Memory B cell (primary cell): Measurements from ENCODE around the gene TTC28.
"Not testable (repeated sequence)": the region's sequence is repeated elsewhere in the genome, so short reads cannot be mapped to it uniquely, and the experiment has no call there.

ENCODE experiments used
- ATAC-seq: fragments of 150-1000 bp; cut with Tn5 transposase; 2 replicates; pipeline ENCODE4 v1.10.0; 2021; ENCODE audit warnings: low read depth, mild to moderate bottlenecking, moderate library complexity
- DNase-seq, 2 donors: peaks; one replicate each; pipeline ENCODE4 v3.0.0; 2022; ENCODE audit warnings: low spot score in 2 of 2
- H3K27ac Mint-ChIP-seq: one replicate; pipeline ENCODE4 v1.8.0; 2022; ENCODE audit warnings: mild to moderate bottlenecking, moderate library complexity, mixed read lengths
- H3K27me3 Mint-ChIP-seq: one replicate; pipeline ENCODE4 v1.8.0; 2022; ENCODE audit warnings: mixed read lengths
- H3K36me3 Mint-ChIP-seq: one replicate; pipeline ENCODE4 v1.8.0; 2022; ENCODE audit warnings: mild to moderate bottlenecking, mixed read lengths
- H3K4me1 Mint-ChIP-seq: one replicate; pipeline ENCODE4 v1.8.0; 2022; ENCODE audit warnings: mixed read lengths
- H3K4me3 Mint-ChIP-seq: one replicate; pipeline ENCODE4 v1.8.0; 2022; ENCODE audit warnings: mild to moderate bottlenecking, moderate library complexity, mixed read lengths
- H3K9me3 Mint-ChIP-seq: one replicate; pipeline ENCODE4 v1.8.0; 2022; ENCODE audit warnings: mixed read lengths

Gene TTC28

DNA sequence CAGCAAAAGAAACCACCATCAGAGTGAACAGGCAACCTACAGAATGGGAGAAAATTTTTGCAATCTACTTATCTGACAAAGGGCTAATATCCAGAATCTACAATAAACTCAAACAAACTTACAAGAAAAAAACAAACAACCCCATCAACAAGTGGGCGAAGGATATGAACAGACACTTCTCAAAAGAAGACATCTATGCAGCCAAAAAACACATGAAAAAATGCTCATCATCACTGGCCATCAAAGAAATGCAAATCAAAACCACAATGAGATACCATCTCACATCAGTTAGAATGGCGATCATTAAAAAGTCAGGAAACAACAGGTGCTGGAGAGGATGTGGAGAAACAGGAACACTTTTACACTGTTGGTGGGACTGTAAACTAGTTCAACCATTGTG lies 188.4 kb downstream of the TTC28 start:
- not testable (repeated sequence) for H3K9me3 Mint-ChIP-seq, H3K36me3 Mint-ChIP-seq, H3K27me3 Mint-ChIP-seq, ATAC-seq, H3K4me1 Mint-ChIP-seq, DNase-seq, H3K27ac Mint-ChIP-seq, H3K4me3 Mint-ChIP-seq

DNA sequence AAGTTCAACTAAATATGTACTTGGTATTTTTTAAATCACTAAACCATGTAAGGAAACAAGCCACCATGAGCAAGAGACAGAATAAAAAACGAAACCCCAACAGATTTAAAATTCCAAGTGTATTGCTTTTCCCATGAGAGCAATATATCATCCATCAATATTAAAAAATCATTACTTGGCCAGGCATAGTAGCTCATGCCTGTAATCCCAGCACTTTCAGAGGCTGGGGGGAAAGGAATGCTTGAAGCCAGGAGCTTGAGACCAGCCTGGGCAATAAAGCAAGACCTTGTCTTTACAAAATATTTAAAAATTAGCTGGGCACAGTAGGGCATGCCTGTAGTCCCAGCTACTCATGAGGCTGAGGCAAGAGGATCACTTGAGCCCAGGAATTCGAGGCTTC lies 190.8 kb downstream of the TTC28 start:
- DNase-seq (no peak), ATAC-seq (no peak)
- Mint-ChIP-seq H3K4me3 (no peak overlapping the region), H3K9me3 (no peaks in the 10 kb centered on the region), H3K27ac (no peak overlapping the region), H3K27me3 (peaks cover 6% of the 10 kb centered on the region), H3K4me1 (no peaks in the 10 kb centered on the region), H3K36me3 (no peaks in the 10 kb centered on the region)

DNA sequence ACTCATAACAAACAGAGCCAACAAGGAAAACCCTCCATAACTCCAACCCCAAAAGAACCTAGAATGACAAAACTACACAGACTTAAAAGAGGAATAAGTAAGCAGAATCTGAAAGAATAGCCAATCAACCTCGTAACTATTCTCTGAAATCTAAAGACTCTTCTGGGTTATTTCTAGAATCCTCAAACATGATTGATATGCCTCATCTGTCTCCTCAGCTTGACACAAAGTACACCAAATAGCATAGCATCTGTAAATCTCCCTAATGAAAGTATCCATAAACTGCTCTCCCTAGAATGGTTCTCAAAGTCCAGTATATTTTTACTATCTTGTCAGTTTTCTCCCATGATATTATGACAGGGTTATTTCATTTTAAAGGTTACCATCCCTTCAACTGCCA lies 195.0 kb downstream of the TTC28 start:
- Mint-ChIP-seq H3K27me3 (peaks cover 3% of the 10 kb centered on the region), H3K9me3 (no peaks in the 10 kb centered on the region), H3K4me3 (no peak overlapping the region), H3K36me3 (no peaks in the 10 kb centered on the region), H3K27ac (no peak overlapping the region), H3K4me1 (no peaks in the 10 kb centered on the region)
- ATAC-seq (no peak), DNase-seq (no peak)

DNA sequence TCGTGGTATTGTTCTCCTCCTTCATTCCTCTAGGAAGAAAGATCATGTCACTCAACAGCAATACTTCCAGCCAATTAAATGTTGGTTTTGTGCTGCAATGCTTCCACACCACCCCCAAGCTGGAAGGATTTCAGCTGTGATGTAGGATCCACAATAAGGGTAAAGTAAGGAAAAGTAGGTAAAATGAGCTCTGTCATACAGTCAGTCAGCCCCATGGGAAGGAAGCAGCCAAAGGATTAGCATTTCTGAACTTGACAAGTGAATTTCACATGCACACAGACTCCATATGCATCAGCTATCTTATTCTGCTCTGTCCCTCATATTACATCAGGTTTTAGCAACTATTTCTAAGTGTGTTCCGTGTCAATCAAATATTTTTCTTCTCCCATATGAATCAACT lies 197.9 kb downstream of the TTC28 start:
- DNase-seq (no peak), ATAC-seq (no peak)
- H3K9me3 Mint-ChIP-seq, result peaks cover 3% of the 10 kb centered on the region
- no peak overlapping the region for H3K27ac Mint-ChIP-seq
- H3K36me3 Mint-ChIP-seq, result no peaks in the 10 kb centered on the region
- peaks cover 8% of the 10 kb centered on the region for H3K27me3 Mint-ChIP-seq
- no peaks in the 10 kb centered on the region for H3K4me1 Mint-ChIP-seq
- no peak overlapping the region for H3K4me3 Mint-ChIP-seq

DNA sequence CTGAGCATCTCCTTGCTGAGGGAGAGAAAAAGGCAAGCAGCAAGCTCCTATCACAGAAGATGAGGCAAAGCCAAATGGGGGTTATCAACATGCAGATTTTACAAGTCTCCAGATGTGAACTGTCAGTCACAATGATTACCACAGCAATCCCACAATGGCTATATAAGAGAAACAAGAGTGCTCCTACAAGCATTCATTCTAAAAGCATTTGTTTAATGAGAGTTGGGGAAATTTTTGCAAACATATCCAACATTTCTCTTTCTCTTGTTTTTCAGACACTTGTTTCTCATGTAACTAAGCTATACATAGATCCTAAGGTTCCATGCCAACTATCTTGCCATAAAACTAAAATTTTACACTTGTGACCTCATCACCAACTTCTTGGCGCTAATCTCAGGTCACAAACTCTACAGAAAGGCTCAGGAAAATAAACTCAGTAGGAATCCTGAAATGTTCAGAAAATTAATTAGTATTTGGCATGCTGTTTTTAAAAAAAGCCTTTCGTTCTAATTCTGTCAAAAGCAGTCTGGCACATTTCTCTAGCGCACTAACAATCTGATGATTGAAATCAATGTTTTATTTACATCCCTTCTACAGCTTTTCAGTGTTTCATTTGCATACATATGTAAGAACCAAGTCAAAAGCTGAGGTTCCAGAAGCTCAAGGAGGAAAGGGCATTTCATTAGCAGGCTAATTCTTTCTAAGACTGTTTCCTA lies 199.5 kb downstream of the TTC28 start:
- H3K4me1 Mint-ChIP-seq, result no peaks in the 10 kb centered on the region
- H3K4me3 Mint-ChIP-seq, result no peak overlapping the region
- peaks cover 8% of the 10 kb centered on the region for H3K27me3 Mint-ChIP-seq
- peaks cover 3% of the 10 kb centered on the region for H3K9me3 Mint-ChIP-seq
- DNase-seq (no peak), ATAC-seq (no peak)
- no peaks in the 10 kb centered on the region for H3K36me3 Mint-ChIP-seq
- no peak overlapping the region for H3K27ac Mint-ChIP-seq

DNA sequence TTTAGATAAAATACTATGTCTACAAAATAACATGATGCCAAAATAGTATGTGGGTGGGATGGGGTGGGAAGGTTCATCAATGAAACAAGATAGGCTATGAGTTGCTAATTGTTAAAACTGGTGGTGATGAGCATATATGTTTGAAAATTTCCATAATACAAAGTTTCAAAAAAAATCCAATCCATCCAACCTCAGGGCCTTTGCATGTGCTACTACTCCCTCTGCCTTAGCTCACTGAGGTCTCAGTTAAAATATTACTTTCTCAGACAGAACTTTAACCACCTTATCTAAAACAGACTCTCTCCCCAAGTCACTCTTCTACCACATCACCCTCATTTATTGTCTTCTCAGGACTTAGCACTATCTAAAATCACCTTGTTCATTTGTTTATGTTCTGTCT lies 201.1 kb downstream of the TTC28 start:
- Mint-ChIP-seq H3K36me3 (no peaks in the 10 kb centered on the region), H3K27ac (no peak overlapping the region)

DNA sequence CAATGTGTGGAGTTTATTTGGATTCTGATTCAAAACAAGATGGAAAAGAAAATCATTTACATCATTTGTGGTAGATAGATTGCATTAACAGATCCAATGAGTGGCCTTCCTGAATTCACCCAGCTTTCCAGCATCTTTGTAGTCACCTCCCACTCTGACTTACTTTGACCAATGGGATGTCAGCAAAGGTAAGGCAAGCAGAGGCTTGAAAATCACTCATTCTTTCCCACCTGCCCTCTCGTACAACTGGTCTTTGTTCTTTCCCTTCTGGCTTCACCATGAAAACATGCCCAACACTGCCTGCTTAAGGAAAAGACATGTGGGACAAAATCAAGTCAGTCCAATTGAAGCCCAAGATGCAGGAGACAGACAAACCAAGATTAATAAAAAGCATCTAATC lies 202.1 kb downstream of the TTC28 start:
- H3K9me3 Mint-ChIP-seq, result peaks cover 3% of the 10 kb centered on the region
- H3K36me3 Mint-ChIP-seq, result no peaks in the 10 kb centered on the region
- no peak overlapping the region for H3K27ac Mint-ChIP-seq
- peaks cover 5% of the 10 kb centered on the region for H3K27me3 Mint-ChIP-seq
- ATAC-seq (no peak), DNase-seq (no peak)
- H3K4me3 Mint-ChIP-seq, result no peak overlapping the region
- H3K4me1 Mint-ChIP-seq, result no peaks in the 10 kb centered on the region

More for the DNA sequence above, 201.1 kb downstream of the TTC28 start:
- ATAC-seq (no peak), DNase-seq (no peak)
- Mint-ChIP-seq H3K27me3 (peaks cover 5% of the 10 kb centered on the region), H3K4me1 (no peaks in the 10 kb centered on the region), H3K9me3 (peaks cover 3% of the 10 kb centered on the region), H3K4me3 (no peak overlapping the region)

DNA sequence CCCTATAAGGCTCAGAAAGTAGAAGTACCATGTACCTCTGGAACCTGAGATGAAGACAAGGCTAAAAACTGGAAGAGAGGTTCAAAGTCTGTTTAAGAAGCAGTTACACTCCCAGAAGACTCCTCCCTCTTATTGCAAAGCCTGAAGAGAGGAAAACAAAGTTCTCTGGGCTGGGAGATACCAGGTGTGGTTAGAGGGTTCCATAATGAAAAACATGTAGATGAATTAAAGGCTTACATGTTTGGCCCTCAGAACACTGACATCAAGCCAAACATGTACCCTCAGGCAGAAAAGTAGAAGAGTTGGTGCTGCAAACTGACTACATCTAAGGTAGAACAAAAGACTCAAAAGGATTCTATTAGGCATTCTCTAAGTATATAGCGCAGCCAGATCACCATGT lies 205.3 kb downstream of the TTC28 start:
- no peaks in the 10 kb centered on the region for H3K36me3 Mint-ChIP-seq
- H3K4me1 Mint-ChIP-seq, result no peaks in the 10 kb centered on the region
- no peak for ATAC-seq
- H3K27me3 Mint-ChIP-seq, result peaks cover 4% of the 10 kb centered on the region
- no peak overlapping the region for H3K27ac Mint-ChIP-seq
- DNase-seq, result no peak
- H3K9me3 Mint-ChIP-seq, result peaks cover 3% of the 10 kb centered on the region
- no peak overlapping the region for H3K4me3 Mint-ChIP-seq

DNA sequence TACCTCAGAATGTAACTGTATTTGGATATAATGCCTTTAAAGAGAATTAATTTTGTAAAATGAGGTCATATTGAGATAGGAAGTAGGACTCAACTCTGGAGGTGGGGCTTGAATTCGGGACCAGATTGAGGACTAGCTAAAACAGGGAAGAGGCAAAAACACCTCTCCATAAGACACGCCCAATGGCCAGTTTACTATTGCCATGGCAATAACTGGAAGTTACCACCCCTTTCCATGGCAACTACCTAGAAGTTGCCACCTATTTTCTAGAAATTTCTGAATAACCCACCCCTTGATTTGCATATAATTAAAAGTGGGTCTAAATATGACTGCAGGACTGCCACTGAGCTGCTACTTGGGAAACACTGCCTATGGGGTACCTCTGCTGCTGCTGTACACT lies 206.4 kb downstream of the TTC28 start:
- no peaks in the 10 kb centered on the region for H3K4me1 Mint-ChIP-seq
- H3K27ac Mint-ChIP-seq, result no peak overlapping the region
- H3K9me3 Mint-ChIP-seq, result no peaks in the 10 kb centered on the region
- DNase-seq (no peak), ATAC-seq (no peak)
- peaks cover 4% of the 10 kb centered on the region for H3K27me3 Mint-ChIP-seq
- no peak overlapping the region for H3K4me3 Mint-ChIP-seq
- no peaks in the 10 kb centered on the region for H3K36me3 Mint-ChIP-seq

DNA sequence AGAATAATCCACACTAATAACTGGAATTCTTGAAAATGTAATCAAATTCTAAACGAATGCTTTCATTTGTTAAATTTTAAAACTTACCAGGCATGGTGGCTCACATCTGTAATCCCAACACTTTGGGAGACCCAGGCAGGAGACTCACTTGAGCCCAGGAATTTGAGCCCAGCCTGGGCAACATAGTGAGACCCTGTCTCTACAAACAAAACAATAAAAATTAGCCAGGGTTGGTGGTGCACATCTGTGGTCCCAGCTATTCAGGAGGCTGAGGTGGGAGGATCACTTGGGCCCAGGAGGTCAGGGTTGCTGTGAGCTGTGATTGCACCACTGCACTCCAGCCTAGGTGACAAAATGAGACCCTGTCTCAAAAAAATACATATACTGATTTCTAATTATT lies 212.6 kb downstream of the TTC28 start:
- H3K27ac Mint-ChIP-seq, H3K4me1 Mint-ChIP-seq, ATAC-seq, DNase-seq, H3K9me3 Mint-ChIP-seq, H3K27me3 Mint-ChIP-seq, H3K4me3 Mint-ChIP-seq, H3K36me3 Mint-ChIP-seq: not testable (repeated sequence)

DNA sequence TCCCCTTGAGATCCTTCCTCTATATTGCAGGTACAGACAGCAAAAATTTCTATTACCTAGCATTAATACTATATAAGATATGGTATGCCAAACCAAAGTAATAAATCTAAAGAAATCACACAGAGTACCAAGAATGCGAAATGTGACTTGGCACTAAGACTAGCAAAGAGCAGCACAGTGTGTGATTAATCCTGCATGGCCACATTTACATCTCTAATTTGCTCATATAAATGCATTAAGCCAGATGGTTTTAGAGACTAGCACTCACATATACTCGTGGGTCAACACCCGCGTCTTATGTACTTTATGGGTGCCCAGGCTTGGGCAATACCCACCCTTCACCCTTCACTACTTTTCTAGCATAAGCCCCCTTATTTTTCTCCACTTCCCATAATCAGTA lies 213.2 kb downstream of the TTC28 start:
- no peaks in the 10 kb centered on the region for H3K36me3 Mint-ChIP-seq
- H3K4me3 Mint-ChIP-seq, result no peak overlapping the region
- ATAC-seq, result no peak
- H3K9me3 Mint-ChIP-seq, result no peaks in the 10 kb centered on the region
- peaks cover 10% of the 10 kb centered on the region for H3K27me3 Mint-ChIP-seq
- DNase-seq, result no peak
- H3K4me1 Mint-ChIP-seq, result no peaks in the 10 kb centered on the region
- no peak overlapping the region for H3K27ac Mint-ChIP-seq

DNA sequence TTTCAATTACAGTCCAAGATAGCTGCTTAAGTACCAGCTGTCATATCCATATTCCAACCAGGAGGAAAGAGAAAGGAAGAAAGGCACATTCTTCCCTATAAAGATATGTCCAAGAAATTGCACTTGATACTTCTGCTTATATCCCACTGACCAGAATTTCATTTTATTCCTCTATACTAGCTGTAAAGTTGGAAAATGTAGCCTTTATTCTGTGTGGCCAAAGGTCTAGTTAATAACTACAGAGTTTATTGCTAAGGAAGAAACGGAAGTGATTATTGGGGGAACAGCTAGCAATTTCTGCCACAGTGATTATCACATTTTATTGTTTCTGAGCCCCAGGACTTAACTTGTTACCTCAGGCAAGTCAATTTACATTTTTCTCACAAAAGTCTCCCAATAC lies 213.8 kb downstream of the TTC28 start:
- DNase-seq (no peak), ATAC-seq (no peak)
- Mint-ChIP-seq H3K4me3 (no peak overlapping the region), H3K36me3 (no peaks in the 10 kb centered on the region), H3K9me3 (no peaks in the 10 kb centered on the region), H3K27me3 (peaks cover 10% of the 10 kb centered on the region), H3K4me1 (no peaks in the 10 kb centered on the region), H3K27ac (no peak overlapping the region)

DNA sequence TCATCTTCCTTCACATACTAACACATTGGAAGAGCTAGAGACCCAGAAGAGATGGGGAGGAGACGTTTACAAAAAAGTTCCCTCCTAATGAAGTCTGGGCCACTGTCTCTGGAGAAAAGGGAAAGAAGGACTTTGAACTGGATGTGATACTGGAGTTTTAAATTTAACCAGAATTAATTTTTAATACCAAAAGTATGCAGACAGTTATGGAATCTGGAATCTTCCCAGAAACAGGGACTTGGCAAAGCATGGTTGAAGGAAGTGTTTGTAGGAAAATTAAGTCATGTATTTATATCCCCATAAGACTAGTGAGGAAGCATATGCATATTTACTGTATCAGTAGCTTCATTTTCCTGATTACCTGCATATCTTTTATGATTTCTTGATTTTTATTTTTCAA lies 215.5 kb downstream of the TTC28 start:
- ATAC-seq, result no peak
- Mint-ChIP-seq H3K9me3 (no peaks in the 10 kb centered on the region), H3K4me1 (no peaks in the 10 kb centered on the region), H3K36me3 (no peaks in the 10 kb centered on the region), H3K27me3 (peaks cover 9% of the 10 kb centered on the region), H3K27ac (no peak overlapping the region), H3K4me3 (no peak overlapping the region)
- DNase-seq, result no peak

DNA sequence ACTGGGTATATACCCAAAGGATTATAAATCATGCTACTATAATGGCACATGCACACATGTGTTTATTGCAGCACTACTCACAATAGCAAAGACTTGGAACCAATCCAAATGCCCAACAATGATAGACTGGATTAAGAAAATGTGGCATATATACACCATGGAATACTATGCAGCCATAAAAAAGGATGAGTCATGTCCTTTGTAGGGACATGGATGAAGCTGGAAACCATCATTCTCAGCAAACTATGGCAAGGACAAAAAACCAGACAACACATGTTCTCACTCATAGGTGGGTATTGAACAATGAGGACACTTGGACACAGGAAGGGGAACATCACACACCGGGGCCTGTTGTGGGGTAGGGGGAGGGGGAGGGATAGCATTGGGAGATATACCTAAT lies 216.2 kb downstream of the TTC28 start:
- not testable (repeated sequence) for H3K36me3 Mint-ChIP-seq, ATAC-seq, DNase-seq, H3K4me3 Mint-ChIP-seq, H3K4me1 Mint-ChIP-seq, H3K27ac Mint-ChIP-seq, H3K27me3 Mint-ChIP-seq, H3K9me3 Mint-ChIP-seq

DNA sequence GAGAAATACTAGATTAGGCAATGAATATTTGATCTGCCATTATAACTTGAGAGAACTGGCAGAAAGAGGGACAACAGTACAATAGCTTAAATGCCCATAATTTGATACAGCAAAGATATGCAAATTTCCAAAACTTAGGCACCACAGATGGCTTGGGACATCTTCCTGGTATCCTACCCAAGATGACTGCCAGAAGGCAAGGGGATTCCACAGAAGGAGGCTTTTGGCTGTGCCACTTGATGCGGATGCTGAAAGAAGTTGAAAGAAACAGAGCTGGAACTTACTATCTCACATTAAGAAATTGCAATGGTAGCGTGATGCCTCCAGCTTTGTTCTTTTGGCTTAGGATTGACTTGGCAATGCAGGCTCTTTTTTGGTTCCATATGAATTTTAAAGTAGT lies 216.7 kb downstream of the TTC28 start:
- Mint-ChIP-seq H3K4me3 (no peak overlapping the region), H3K9me3 (no peaks in the 10 kb centered on the region), H3K27me3 (peaks cover 5% of the 10 kb centered on the region)

More for the DNA sequence above, 216.7 kb downstream of the TTC28 start:
- ATAC-seq (no peak), DNase-seq (no peak)
- H3K4me1 Mint-ChIP-seq, result no peaks in the 10 kb centered on the region
- no peak overlapping the region for H3K27ac Mint-ChIP-seq
- no peaks in the 10 kb centered on the region for H3K36me3 Mint-ChIP-seq
